Measurements from ENCODE around the gene HCFC1.
A peak's percentile ranks its signal among the peaks of the same experiment; 100 is the strongest.

HCFC1 gene

GRCh38 chrX:153970357-153971123 lies 1.1 kb downstream of the HCFC1 start:
- Histone ChIP-seq H3K36me3 (ENCODE audit: control insufficient read depth in 1 of 2, insufficient read depth in 2 of 2, low read length in 2 of 2) (peaks cover 14 to 23% of the 10 kb centered on the region in 2 experiments), H3K79me1 (ENCODE audit: low read length) (peaks cover 21% of the 10 kb centered on the region), H2AK5ac (ENCODE audit: low read length) (peak overlapping the region; percentile 57), H2BK120ac (ENCODE audit: insufficient read depth, low read length, poor library complexity) (peak overlapping the region; percentile 39), H3K4me1 (ENCODE audit: control insufficient read depth in 1 of 2, insufficient read depth in 2 of 2, low read length in 2 of 2) (peaks cover 7 to 14% of the 10 kb centered on the region in 2 experiments), H2BK5ac (ENCODE audit: low read depth, low read length, poor library complexity) (peak overlapping the region; percentile 99), H3K9me3 (ENCODE audit: insufficient read depth, low read depth, low read length) (no peaks in the 10 kb centered on the region), H3K23ac (ENCODE audit: low read length) (no peak overlapping the region), H3K27ac (ENCODE audit: low read depth, low read length) (peak overlapping the region; percentile 99), H3K18ac (ENCODE audit: low read length) (peak overlapping the region; percentile 28), H3K4ac (ENCODE audit: low read depth, low read length) (peak overlapping the region; percentile 92), H3K14ac (ENCODE audit: low read length) (peak overlapping the region; percentile 89), H2BK12ac (ENCODE audit: low read length) (no peak overlapping the region), H3K9ac (ENCODE audit: low read length) (peak overlapping the region; percentile 98), H2AFZ (ENCODE audit: insufficient read depth, low read length, poor library complexity) (peak overlapping the region; percentile 43), H4K8ac (ENCODE audit: low read depth, low read length) (peak overlapping the region; percentile 89), H3K4me2 (ENCODE audit: low read length) (peak overlapping the region; percentile 96), H3K79me2 (ENCODE audit: control insufficient read depth, insufficient read depth, low read length, poor library complexity) (peaks cover 54% of the 10 kb centered on the region), H3K4me3 (ENCODE audit: low read depth, low read length) (peak overlapping the region; percentile 98), H3K27me3 (ENCODE audit: insufficient read depth, low read length) (no peaks in the 10 kb centered on the region), H4K12ac (ENCODE audit: low read depth, low read length) (peak overlapping the region; percentile 80), H4K91ac (ENCODE audit: low read depth, low read length) (peak overlapping the region; percentile 96)
- WGBS (ENCODE audit: extremely low coverage, insufficient coverage, insufficient read length) = no CpG with 5 or more reads among the region's 49 CpGs
- DNase-seq = peak in 1 of 2 donors; percentile 19

- Histone ChIP-seq H4K91ac (ENCODE audit: low read depth, low read length) (no peak overlapping the region), H3K23ac (ENCODE audit: low read length) (no peak overlapping the region), H3K27ac (ENCODE audit: low read depth, low read length) (no peak overlapping the region), H3K4me2 (ENCODE audit: low read length) (peak overlapping the region; percentile 96), H3K9me3 (ENCODE audit: insufficient read depth, low read depth, low read length) (no peaks in the 10 kb centered on the region), H2BK12ac (ENCODE audit: low read length) (no peak overlapping the region), H3K18ac (ENCODE audit: low read length) (no peak overlapping the region), H3K79me1 (ENCODE audit: low read length) (peaks cover 21% of the 10 kb centered on the region), H2AFZ (ENCODE audit: insufficient read depth, low read length, poor library complexity) (no peak overlapping the region), H3K27me3 (ENCODE audit: insufficient read depth, low read length) (no peaks in the 10 kb centered on the region), H3K79me2 (ENCODE audit: control insufficient read depth, insufficient read depth, low read length, poor library complexity) (peaks cover 56% of the 10 kb centered on the region), H3K14ac (ENCODE audit: low read length) (no peak overlapping the region), H3K9ac (ENCODE audit: low read length) (peak overlapping the region; percentile 74), H3K4me1 (ENCODE audit: control insufficient read depth in 1 of 2, insufficient read depth in 2 of 2, low read length in 2 of 2) (peaks cover 7 to 14% of the 10 kb centered on the region in 2 experiments), H3K4me3 (ENCODE audit: low read depth, low read length) (peak overlapping the region; percentile 98), H3K36me3 (ENCODE audit: control insufficient read depth in 1 of 2, insufficient read depth in 2 of 2, low read length in 2 of 2) (peaks cover 16 to 24% of the 10 kb centered on the region in 2 experiments), H3K4ac (ENCODE audit: low read depth, low read length) (peak overlapping the region; percentile 83), H2AK5ac (ENCODE audit: low read length) (no peak overlapping the region), H4K8ac (ENCODE audit: low read depth, low read length) (no peak overlapping the region), H4K12ac (ENCODE audit: low read depth, low read length) (no peak overlapping the region), H2BK120ac (ENCODE audit: insufficient read depth, low read length, poor library complexity) (no peak overlapping the region), H2BK5ac (ENCODE audit: low read depth, low read length, poor library complexity) (no peak overlapping the region)
- peak in 1 of 2 donors; percentile 17 for DNase-seq
- no CpG with 5 or more reads among the region's 26 CpGs for WGBS (ENCODE audit: extremely low coverage, insufficient coverage, insufficient read length)
Measured at GRCh38 chrX:153969904-153970356, 1.7 kb downstream of the HCFC1 start.

- no peak overlapping the region for H3K18ac ChIP-seq (ENCODE audit: low read length)
Measured at GRCh38 chrX:153969125-153969903, 2.3 kb downstream of the HCFC1 start.

GRCh38 chrX:153968754-153969124 lies 2.9 kb downstream of the HCFC1 start:
- no peak for DNase-seq
- Histone ChIP-seq H3K18ac (ENCODE audit: low read length) (no peak overlapping the region), H3K9ac (ENCODE audit: low read length) (no peak overlapping the region), H2BK120ac (ENCODE audit: insufficient read depth, low read length, poor library complexity) (no peak overlapping the region), H3K27me3 (ENCODE audit: insufficient read depth, low read length) (no peaks in the 10 kb centered on the region), H2BK5ac (ENCODE audit: low read depth, low read length, poor library complexity) (no peak overlapping the region), H4K8ac (ENCODE audit: low read depth, low read length) (no peak overlapping the region), H2AFZ (ENCODE audit: insufficient read depth, low read length, poor library complexity) (no peak overlapping the region), H3K9me3 (ENCODE audit: insufficient read depth, low read depth, low read length) (no peaks in the 10 kb centered on the region), H4K91ac (ENCODE audit: low read depth, low read length) (no peak overlapping the region), H3K4me3 (ENCODE audit: low read depth, low read length) (no peak overlapping the region), H3K27ac (ENCODE audit: low read depth, low read length) (no peak overlapping the region), H4K12ac (ENCODE audit: low read depth, low read length) (no peak overlapping the region), H3K4me2 (ENCODE audit: low read length) (peak overlapping the region; percentile 96), H3K36me3 (ENCODE audit: control insufficient read depth in 1 of 2, insufficient read depth in 2 of 2, low read length in 2 of 2) (peaks cover 26 to 34% of the 10 kb centered on the region in 2 experiments), H3K14ac (ENCODE audit: low read length) (no peak overlapping the region), H3K79me2 (ENCODE audit: control insufficient read depth, insufficient read depth, low read length, poor library complexity) (peaks cover 61% of the 10 kb centered on the region), H2BK12ac (ENCODE audit: low read length) (no peak overlapping the region), H3K4me1 (ENCODE audit: control insufficient read depth in 1 of 2, insufficient read depth in 2 of 2, low read length in 2 of 2) (peaks cover 7 to 14% of the 10 kb centered on the region in 2 experiments), H3K23ac (ENCODE audit: low read length) (no peak overlapping the region), H3K4ac (ENCODE audit: low read depth, low read length) (peak overlapping the region; percentile 83), H3K79me1 (ENCODE audit: low read length) (peaks cover 21% of the 10 kb centered on the region), H2AK5ac (ENCODE audit: low read length) (no peak overlapping the region)
- no CpG with 5 or more reads among the region's 12 CpGs for WGBS (ENCODE audit: extremely low coverage, insufficient coverage, insufficient read length)

More at GRCh38 chrX:153969125-153969903, 2.3 kb downstream of the HCFC1 start:
- Histone ChIP-seq H3K27ac (ENCODE audit: low read depth, low read length) (no peak overlapping the region), H4K12ac (ENCODE audit: low read depth, low read length) (no peak overlapping the region), H2BK120ac (ENCODE audit: insufficient read depth, low read length, poor library complexity) (no peak overlapping the region), H3K4me2 (ENCODE audit: low read length) (peak overlapping the region; percentile 96), H3K4me1 (ENCODE audit: control insufficient read depth in 1 of 2, insufficient read depth in 2 of 2, low read length in 2 of 2) (peaks cover 7 to 14% of the 10 kb centered on the region in 2 experiments), H4K91ac (ENCODE audit: low read depth, low read length) (no peak overlapping the region), H2AFZ (ENCODE audit: insufficient read depth, low read length, poor library complexity) (no peak overlapping the region), H3K4ac (ENCODE audit: low read depth, low read length) (peak overlapping the region; percentile 83), H3K79me1 (ENCODE audit: low read length) (peaks cover 21% of the 10 kb centered on the region), H2BK5ac (ENCODE audit: low read depth, low read length, poor library complexity) (no peak overlapping the region), H3K9me3 (ENCODE audit: insufficient read depth, low read depth, low read length) (no peaks in the 10 kb centered on the region), H3K36me3 (ENCODE audit: control insufficient read depth in 1 of 2, insufficient read depth in 2 of 2, low read length in 2 of 2) (peaks cover 21 to 28% of the 10 kb centered on the region in 2 experiments), H4K8ac (ENCODE audit: low read depth, low read length) (no peak overlapping the region), H3K9ac (ENCODE audit: low read length) (peak overlapping the region; percentile 74), H3K27me3 (ENCODE audit: insufficient read depth, low read length) (no peaks in the 10 kb centered on the region), H3K14ac (ENCODE audit: low read length) (no peak overlapping the region), H3K23ac (ENCODE audit: low read length) (no peak overlapping the region), H3K79me2 (ENCODE audit: control insufficient read depth, insufficient read depth, low read length, poor library complexity) (peaks cover 61% of the 10 kb centered on the region), H2BK12ac (ENCODE audit: low read length) (no peak overlapping the region), H2AK5ac (ENCODE audit: low read length) (no peak overlapping the region), H3K4me3 (ENCODE audit: low read depth, low read length) (peak overlapping the region; percentile 98)
- no CpG with 5 or more reads among the region's 25 CpGs for WGBS (ENCODE audit: extremely low coverage, insufficient coverage, insufficient read length)
- DNase-seq = no peak
